Stimulated activated CD4-positive, alpha-beta T cell treated with anti-CD3 and anti-CD28 coated beads, Interleukin-12 subunit alpha, Interleukin-12 subunit beta, amount 100 ng/mL, for 48 hours (primary cell): Measurements from ENCODE around the gene ADORA2A.

Experiments
- DNase-seq, 3 donors: peaks; one replicate each; pipeline ENCODE4 v3.0.0-alpha.2; 2020; ENCODE audit warnings: low read depth in 2 of 3, low spot score in 1 of 3

The ADORA2A gene

GRCh38 chr22:24403346-24403745, 24.1 kb upstream of the ADORA2A start:
- DNase-seq: no peak

GRCh38 chr22:24404561-24405275, 22.7 kb upstream of the ADORA2A start:
- no peak for DNase-seq

- no peak for DNase-seq
Measured at GRCh38 chr22:24405631-24406321, 21.6 kb upstream of the ADORA2A start.

- DNase-seq: no peak
Measured at GRCh38 chr22:24406322-24407277, 20.8 kb upstream of the ADORA2A start.

GRCh38 chr22:24407278-24407665, 20.1 kb upstream of the ADORA2A start:
- no peak for DNase-seq

GRCh38 chr22:24407884-24408283, 19.5 kb upstream of the ADORA2A start:
- DNase-seq: no peak

GRCh38 chr22:24408630-24409029, 18.8 kb upstream of the ADORA2A start:
- DNase-seq: no peak

GRCh38 chr22:24409707-24410106, 17.7 kb upstream of the ADORA2A start:
- no peak for DNase-seq

- no peak for DNase-seq
Measured at GRCh38 chr22:24410110-24410856, 17.1 kb upstream of the ADORA2A start.

- DNase-seq: no peak
Measured at GRCh38 chr22:24411256-24412004, 16.0 kb upstream of the ADORA2A start.

- no peak for DNase-seq
Measured at GRCh38 chr22:24412274-24412673, 15.1 kb upstream of the ADORA2A start.

GRCh38 chr22:24413271-24413670, 14.1 kb upstream of the ADORA2A start:
- DNase-seq: no peak

- DNase-seq: no peak
Measured at GRCh38 chr22:24413736-24414385, 13.5 kb upstream of the ADORA2A start.

- no peak for DNase-seq
Measured at GRCh38 chr22:24414523-24414922, 12.9 kb upstream of the ADORA2A start.

GRCh38 chr22:24414984-24415945, 12.1 kb upstream of the ADORA2A start:
- no peak for DNase-seq

- DNase-seq: no peak
Measured at GRCh38 chr22:24416095-24416494, 11.3 kb upstream of the ADORA2A start.

GRCh38 chr22:24416611-24417010, 10.8 kb upstream of the ADORA2A start:
- DNase-seq: no peak

GRCh38 chr22:24417200-24417599, 10.2 kb upstream of the ADORA2A start:
- DNase-seq: no peak
